HG03354 (cell line): ENCODE measurements around the gene WASF2.
"Not testable (repeated sequence)": the region's sequence is repeated elsewhere in the genome, so short reads cannot be mapped to it uniquely, and the experiment has no call there.

Experiments used
- ATAC-seq: cut with Tn5 transposase; IDR thresholded peaks from one replicate; pipeline ENCODE4 v1.9.1; 2021; ENCODE audit warnings: mild to moderate bottlenecking; ENCODE audit not compliant: unreplicated experiment, poor library complexity, severe bottlenecking

The WASF2 gene

GRCh38 chr1:27468378-27468777 lies 21.6 kb downstream of the WASF2 start:
- not testable (repeated sequence) for ATAC-seq

DNA sequence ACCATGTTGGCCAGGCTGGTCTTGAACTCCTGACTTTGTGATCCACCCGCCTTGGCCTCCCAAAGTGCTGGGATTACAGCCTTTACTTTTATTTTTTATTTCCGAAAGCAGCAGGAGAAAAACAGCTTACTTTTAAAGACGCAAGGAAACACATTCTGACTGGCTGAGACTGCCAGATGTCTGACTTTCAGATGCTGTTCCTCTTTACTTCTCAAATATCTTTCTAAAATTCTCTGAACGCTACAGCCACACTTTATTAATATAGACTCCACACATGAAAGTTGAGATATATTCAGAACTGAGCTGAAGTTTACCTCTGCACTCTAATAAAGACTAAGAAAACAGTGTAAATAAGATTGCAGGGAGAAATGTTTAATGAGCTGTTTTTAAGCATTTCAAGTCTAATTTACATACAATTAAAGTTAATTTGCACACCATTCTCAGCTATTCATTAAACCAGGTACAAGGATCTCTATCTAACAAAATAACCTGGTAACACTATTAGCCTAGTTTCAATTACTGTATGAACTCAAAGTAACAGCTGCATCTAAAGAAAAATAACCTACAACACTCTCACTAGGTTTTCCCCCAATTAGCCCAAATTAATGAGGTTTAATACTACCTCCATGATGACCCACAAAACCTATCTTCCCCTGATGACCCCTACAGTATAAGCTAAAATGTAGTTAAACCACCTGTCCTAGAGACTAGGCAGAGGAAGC lies 24.9 kb downstream of the WASF2 start:
- no peak for ATAC-seq

DNA sequence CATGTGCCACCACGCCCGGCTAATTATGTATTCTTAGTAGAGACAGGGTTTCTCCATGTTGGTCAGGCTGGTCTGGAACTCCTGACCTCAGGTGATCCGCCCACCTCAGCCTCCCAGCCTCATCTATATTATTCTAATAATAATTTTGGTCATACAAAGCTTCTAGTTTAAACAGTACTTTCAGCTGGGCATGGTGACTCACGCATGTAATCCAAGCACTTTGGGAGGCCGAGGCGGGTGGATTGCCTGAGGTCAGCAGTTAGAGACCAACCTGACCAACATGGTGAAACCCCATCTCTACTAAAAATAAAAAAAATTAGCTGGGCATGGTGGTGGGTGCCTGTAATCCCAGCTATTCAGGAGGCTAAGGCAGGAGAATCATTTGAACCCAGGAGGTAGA lies 26.1 kb downstream of the WASF2 start:
- not testable (repeated sequence) for ATAC-seq

GRCh38 chr1:27458521-27458920 lies 31.4 kb downstream of the WASF2 start:
- ATAC-seq: not testable (repeated sequence)

- ATAC-seq: no peak
Observed at GRCh38 chr1:27455139-27455811, 34.7 kb downstream of the WASF2 start.

- ATAC-seq: no peak
Observed at GRCh38 chr1:27454610-27455009, 35.4 kb downstream of the WASF2 start.

GRCh38 chr1:27451343-27451742 lies 38.6 kb downstream of the WASF2 start:
- no peak for ATAC-seq

GRCh38 chr1:27448982-27449381 lies 41.0 kb downstream of the WASF2 start:
- no peak for ATAC-seq

GRCh38 chr1:27447883-27448282 lies 42.1 kb downstream of the WASF2 start:
- no peak for ATAC-seq

DNA sequence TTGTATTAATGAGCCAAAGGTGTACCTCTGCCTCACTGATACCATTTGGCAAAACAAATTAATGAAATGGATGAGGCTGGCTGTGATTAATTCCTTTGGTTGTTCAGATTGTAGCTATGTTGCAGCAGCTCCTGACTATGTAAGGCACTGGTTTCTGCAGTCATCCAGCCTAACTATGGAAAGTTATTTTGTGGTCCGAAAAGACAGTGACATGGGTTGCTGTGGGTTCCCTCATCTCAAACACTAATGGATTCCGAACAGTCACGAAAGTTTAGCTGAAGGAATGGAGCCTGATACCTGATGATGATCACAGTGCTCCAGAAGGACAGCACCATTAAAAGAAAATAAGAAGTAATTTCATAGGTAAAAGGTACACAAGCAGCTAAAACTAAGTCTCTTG lies 42.6 kb downstream of the WASF2 start:
- no peak for ATAC-seq

GRCh38 chr1:27446496-27447020 lies 43.4 kb downstream of the WASF2 start:
- ATAC-seq: no peak

- ATAC-seq: peak; percentile 55
Observed at GRCh38 chr1:27445177-27445936, 44.6 kb downstream of the WASF2 start.

DNA sequence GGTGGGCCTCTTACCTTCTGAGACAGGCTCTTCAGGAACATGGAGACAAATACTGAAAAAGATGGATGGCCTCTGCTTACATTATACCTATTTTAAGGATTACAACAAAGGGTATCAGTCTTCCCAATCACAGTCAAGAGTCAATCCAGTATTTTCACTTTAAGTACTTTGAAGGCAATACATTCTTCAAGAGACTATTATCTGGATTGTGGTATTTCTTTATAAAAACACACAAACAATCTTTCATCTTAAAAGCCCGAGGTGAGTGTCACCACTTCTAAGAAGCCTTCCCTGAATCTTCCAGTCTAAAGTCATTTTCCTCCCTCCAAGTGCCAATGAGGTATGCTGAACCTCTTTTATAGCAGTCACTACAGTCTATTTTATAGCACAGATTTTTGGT lies 45.3 kb downstream of the WASF2 start:
- no peak for ATAC-seq

DNA sequence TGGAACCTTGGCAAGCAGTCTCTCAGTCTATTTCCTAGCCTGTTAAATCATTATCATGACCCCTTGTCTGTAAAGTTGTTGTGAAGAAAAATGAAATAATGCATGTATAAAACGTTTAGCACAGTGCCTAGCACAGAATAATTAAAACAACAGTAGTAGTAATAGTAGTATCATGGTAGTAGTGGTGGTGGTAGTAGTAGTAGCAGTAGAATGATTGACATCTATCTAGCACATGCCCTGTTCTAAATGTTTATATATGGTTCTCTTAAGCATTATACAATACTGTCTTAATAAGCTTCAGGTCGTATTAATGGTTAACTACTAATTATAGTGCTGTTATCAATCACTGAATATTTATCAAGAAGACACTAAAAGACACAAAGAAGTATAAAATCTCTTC lies 50.8 kb downstream of the WASF2 start:
- no peak for ATAC-seq

DNA sequence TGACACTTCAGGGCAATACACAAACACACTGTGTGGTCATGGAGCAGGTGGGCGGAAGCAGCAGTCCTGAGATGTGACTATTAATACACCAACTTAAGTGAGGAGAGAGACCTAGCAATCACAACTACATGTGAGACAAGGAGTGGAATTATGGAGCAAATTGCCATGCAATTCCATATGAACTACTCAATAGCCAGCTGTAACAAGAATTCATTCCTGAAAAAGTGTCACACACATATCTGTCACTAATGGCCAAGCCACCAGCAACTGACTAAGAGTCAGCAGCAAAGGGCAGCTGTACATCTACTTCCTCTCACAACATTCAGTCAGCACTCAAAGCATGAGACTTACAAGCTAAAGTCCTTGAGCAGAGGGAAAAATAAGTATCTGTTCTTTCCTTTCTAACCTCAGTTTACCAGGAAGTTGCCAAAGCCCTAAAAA lies 51.3 kb downstream of the WASF2 start:
- ATAC-seq: no peak

GRCh38 chr1:27436204-27437159 lies 53.5 kb downstream of the WASF2 start:
- ATAC-seq: no peak

DNA sequence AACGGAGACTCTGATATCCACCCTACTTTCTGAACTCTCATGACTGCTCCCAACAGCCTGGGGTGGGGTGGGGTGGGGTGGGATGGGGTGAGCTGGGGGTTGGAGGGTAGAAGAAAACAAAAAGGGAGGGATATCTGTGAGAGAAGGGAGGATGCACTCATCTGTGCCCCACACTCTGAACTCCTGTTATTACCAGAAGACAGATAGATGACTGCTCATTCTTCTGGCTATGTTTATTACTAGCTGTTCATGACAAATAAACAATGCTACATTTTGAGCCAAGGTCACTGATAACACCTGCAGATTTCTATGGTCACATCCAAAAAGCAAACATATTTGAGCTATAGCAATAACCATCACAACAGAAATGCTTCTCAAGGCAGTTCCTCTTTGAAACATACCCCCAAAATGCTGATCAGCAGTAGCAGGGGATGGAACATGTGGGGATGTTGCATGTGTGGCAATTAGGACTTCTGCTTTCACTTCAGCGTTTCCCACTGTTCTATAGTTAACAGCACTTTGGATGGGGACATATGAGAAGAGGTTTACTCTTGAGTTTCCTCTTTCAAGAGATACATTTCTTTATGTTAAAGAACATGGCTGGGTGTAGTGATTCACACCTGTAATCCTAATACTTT lies 54.3 kb downstream of the WASF2 start:
- no peak for ATAC-seq

- ATAC-seq: no peak
Observed at GRCh38 chr1:27433706-27434105, 56.3 kb downstream of the WASF2 start.

DNA sequence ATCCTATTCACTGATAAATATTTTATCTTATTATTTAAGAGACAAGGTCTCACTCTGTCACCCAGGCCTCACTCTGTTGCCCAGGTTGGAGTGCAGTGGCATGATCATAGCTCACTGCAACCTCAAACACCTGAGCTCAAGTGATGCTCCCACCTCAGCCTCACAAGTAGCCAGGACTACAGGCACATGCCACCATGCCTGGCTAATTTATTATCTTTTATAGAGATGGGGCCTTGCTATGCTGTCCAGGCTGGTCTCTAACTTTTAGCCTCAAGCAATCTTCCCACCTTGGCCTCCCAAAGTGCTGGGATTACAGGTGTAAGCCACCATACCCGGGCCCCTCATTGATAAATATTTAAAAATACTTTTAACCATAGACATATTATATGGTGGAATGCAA lies 57.2 kb downstream of the WASF2 start:
- not testable (repeated sequence) for ATAC-seq
